GM19372 (cell line): ENCODE measurements around the gene CDC37L1.

Source experiments
- ATAC-seq: cut with Tn5 transposase; IDR thresholded peaks from one replicate; pipeline ENCODE4 v1.9.1; 2021; ENCODE audit warnings: mild to moderate bottlenecking, low read depth, moderate library complexity; ENCODE audit not compliant: unreplicated experiment

CDC37L1 gene

GRCh38 chr9:4709380-4709779 lies 30.0 kb downstream of the CDC37L1 start:
- no peak for ATAC-seq

- no peak for ATAC-seq
These were observed 34.5 kb downstream of the CDC37L1 start for GRCh38 chr9:4713849-4714248.

GRCh38 chr9:4714266-4715016 lies 35.1 kb downstream of the CDC37L1 start:
- no peak for ATAC-seq

GRCh38 chr9:4716163-4716562 lies 36.8 kb downstream of the CDC37L1 start:
- no peak for ATAC-seq

- no peak for ATAC-seq
These were observed 38.4 kb downstream of the CDC37L1 start for GRCh38 chr9:4717815-4718214.

GRCh38 chr9:4718911-4719310 lies 39.5 kb downstream of the CDC37L1 start:
- no peak for ATAC-seq

- ATAC-seq: no peak
These were observed 42.4 kb downstream of the CDC37L1 start for GRCh38 chr9:4721736-4722135.

GRCh38 chr9:4725706-4726442 lies 46.5 kb downstream of the CDC37L1 start:
- ATAC-seq: no peak

GRCh38 chr9:4727593-4727992 lies 48.2 kb downstream of the CDC37L1 start:
- ATAC-seq: no peak

- ATAC-seq: no peak
These were observed 53.5 kb downstream of the CDC37L1 start for GRCh38 chr9:4732890-4733289.

GRCh38 chr9:4734150-4734549 lies 54.8 kb downstream of the CDC37L1 start:
- ATAC-seq: no peak

GRCh38 chr9:4738866-4739586 lies 59.7 kb downstream of the CDC37L1 start:
- no peak for ATAC-seq

GRCh38 chr9:4739587-4740387 lies 60.4 kb downstream of the CDC37L1 start:
- ATAC-seq: no peak

- no peak for ATAC-seq
These were observed 60.9 kb downstream of the CDC37L1 start for GRCh38 chr9:4740388-4740637.

GRCh38 chr9:4740638-4741364 lies 61.4 kb downstream of the CDC37L1 start, which contains the start of gene AK3:
Gene AK3, minus strand, starts transcription at chr9:4741202. Its CDS starts 115 bp downstream, at chr9:4741087.
- peak; percentile 85 for ATAC-seq

- no peak for ATAC-seq
These were observed 62.2 kb downstream of the CDC37L1 start for GRCh38 chr9:4741365-4742089.

GRCh38 chr9:4742246-4742645 lies 62.9 kb downstream of the CDC37L1 start:
- no peak for ATAC-seq

GRCh38 chr9:4743131-4743875 lies 63.9 kb downstream of the CDC37L1 start:
- no peak for ATAC-seq
